Activated naive CD8-positive, alpha-beta T cell treated with anti-CD3 and anti-CD28 coated beads, Interleukin-2, amount 50 U/mL, for 16 hours (primary cell): Measurements from ENCODE around the gene PHC2.

Experiments
- DNase-seq: peaks from one replicate; pipeline ENCODE4 v3.0.0-alpha.2; 2020; ENCODE audit warnings: low read depth, low spot score

Gene PHC2

GRCh38 chr1:33455539-33456501 is 24.9 kb upstream of the PHC2 start:
- DNase-seq = no peak

- DNase-seq = no peak
These were observed 23.9 kb upstream of the PHC2 start for GRCh38 chr1:33454646-33455282.

GRCh38 chr1:33446590-33446989 is 15.7 kb upstream of the PHC2 start:
- no peak for DNase-seq

- DNase-seq = no peak
These were observed 14.2 kb upstream of the PHC2 start for GRCh38 chr1:33445108-33445507.

- no peak for DNase-seq
These were observed 12.8 kb upstream of the PHC2 start for GRCh38 chr1:33443705-33444180.

GRCh38 chr1:33443080-33443704 is 12.3 kb upstream of the PHC2 start:
- DNase-seq = no peak

GRCh38 chr1:33442141-33442540 is 11.2 kb upstream of the PHC2 start:
- no peak for DNase-seq

- no peak for DNase-seq
These were observed 10.3 kb upstream of the PHC2 start for GRCh38 chr1:33441088-33441745.

GRCh38 chr1:33439662-33440061 is 8.8 kb upstream of the PHC2 start:
- no peak for DNase-seq

- no peak for DNase-seq
These were observed 7.7 kb upstream of the PHC2 start for GRCh38 chr1:33438364-33439160.

GRCh38 chr1:33436557-33437285 is 5.8 kb upstream of the PHC2 start:
- DNase-seq = no peak

- no peak for DNase-seq
These were observed 4.4 kb upstream of the PHC2 start for GRCh38 chr1:33435096-33435820.

GRCh38 chr1:33434363-33434750 is 3.5 kb upstream of the PHC2 start:
- no peak for DNase-seq

GRCh38 chr1:33433509-33434362 is 2.8 kb upstream of the PHC2 start:
- no peak for DNase-seq

- DNase-seq = no peak
These were observed 821 bp downstream of the PHC2 start for GRCh38 chr1:33429856-33430691.

- no peak for DNase-seq
These were observed 1.6 kb downstream of the PHC2 start for GRCh38 chr1:33429332-33429731.

- DNase-seq = no peak
These were observed 2.2 kb downstream of the PHC2 start for GRCh38 chr1:33428661-33429060.

- DNase-seq = no peak
These were observed 4.0 kb downstream of the PHC2 start for GRCh38 chr1:33426916-33427315.
